ENCODE results near the gene NAT10. TPM values are rescaled to one million over a fixed set of nuclear protein-coding genes. Genes with fewer than 3 reads are reported as not detected.
A peak's percentile ranks its signal among the peaks of the same experiment; 100 is the strongest.
"Not testable (repeated sequence)": the region's sequence is repeated elsewhere in the genome, so short reads cannot be mapped to it uniquely, and the experiment has no call there.

NAT10 gene
- total and polyA plus RNA-seq, 4 donors: 8.9 to 42.4 (median 29.4) TPM

- intact Hi-C loops (cut with DNase I): no loop called here
- ATAC-seq (ENCODE audit: low FRiP score) (no peak), DNase-seq (no peak)
- H3K36me3 ChIP-seq (ENCODE audit: control insufficient read depth in 1 of 2, insufficient read depth in 2 of 2, low read length in 1 of 2): peaks cover 9 to 12% of the 10 kb centered on the region in 2 donors
- H3K27me3 ChIP-seq (ENCODE audit: control insufficient read depth in 1 of 2, insufficient read depth in 2 of 2, low read length in 1 of 2): no peaks in the 10 kb centered on the region
- WGBS, 2 donors: 88 to 93% methylated on average over 1 of the region's 1 CpG
- H3K4me3 ChIP-seq (ENCODE audit: low read length in 2 of 2): no peak overlapping the region
- H3K4me1 ChIP-seq (ENCODE audit: control insufficient read depth in 1 of 2, insufficient read depth in 2 of 2, low read length in 2 of 2): no peaks in the 10 kb centered on the region
- no peak overlapping the region for H3K27ac ChIP-seq (ENCODE audit: low read depth in 1 of 2, low read length in 2 of 2)
- no peaks in the 10 kb centered on the region for H3K9me3 ChIP-seq (ENCODE audit: control insufficient read depth, low read length)
These were observed 13.6 kb upstream of the NAT10 start for GRCh38 chr11:34091825-34092224.

- H3K27me3 ChIP-seq (ENCODE audit: control insufficient read depth in 1 of 2, insufficient read depth in 2 of 2, low read length in 1 of 2); H3K4me1 ChIP-seq (ENCODE audit: control insufficient read depth in 1 of 2, insufficient read depth in 2 of 2, low read length in 2 of 2); DNase-seq; intact Hi-C loops (cut with DNase I); H3K27ac ChIP-seq (ENCODE audit: low read depth in 1 of 2, low read length in 2 of 2); H3K9me3 ChIP-seq (ENCODE audit: control insufficient read depth, low read length); ATAC-seq (ENCODE audit: low FRiP score); H3K4me3 ChIP-seq (ENCODE audit: low read length in 2 of 2): not testable (repeated sequence)
- WGBS, 2 donors: 97 to 99% methylated on average over 2 of the region's 2 CpGs
- peaks cover 9 to 12% of the 10 kb centered on the region in 2 donors for H3K36me3 ChIP-seq (ENCODE audit: control insufficient read depth in 1 of 2, insufficient read depth in 2 of 2, low read length in 1 of 2)
These were observed 10.5 kb upstream of the NAT10 start for GRCh38 chr11:34094900-34095299.

- Histone ChIP-seq H3K27ac (ENCODE audit: low read depth in 1 of 2, low read length in 2 of 2) (no peak overlapping the region), H3K36me3 (ENCODE audit: control insufficient read depth in 1 of 2, insufficient read depth in 2 of 2, low read length in 1 of 2) (peaks cover 3 to 4% of the 10 kb centered on the region in 2 donors), H3K4me1 (ENCODE audit: control insufficient read depth in 1 of 2, insufficient read depth in 2 of 2, low read length in 2 of 2) (no peaks in the 10 kb centered on the region), H3K4me3 (ENCODE audit: low read length in 2 of 2) (no peak overlapping the region), H3K9me3 (ENCODE audit: control insufficient read depth, low read length) (no peaks in the 10 kb centered on the region), H3K27me3 (ENCODE audit: control insufficient read depth in 1 of 2, insufficient read depth in 2 of 2, low read length in 1 of 2) (no peaks in the 10 kb centered on the region)
- intact Hi-C loops (cut with DNase I): no loop called here
- DNase-seq (no peak), ATAC-seq (ENCODE audit: low FRiP score) (no peak)
- WGBS, 2 donors: 92 to 94% methylated on average over 2 of the region's 2 CpGs
These were observed 6.6 kb upstream of the NAT10 start for GRCh38 chr11:34098813-34099212.

- DNase-seq (no peak), ATAC-seq (ENCODE audit: low FRiP score) (no peak)
- Histone ChIP-seq H3K36me3 (ENCODE audit: control insufficient read depth in 1 of 2, insufficient read depth in 2 of 2, low read length in 1 of 2) (peaks cover 0 to 1% of the 10 kb centered on the region in 2 donors), H3K9me3 (ENCODE audit: control insufficient read depth, low read length) (no peaks in the 10 kb centered on the region), H3K27me3 (ENCODE audit: control insufficient read depth in 1 of 2, insufficient read depth in 2 of 2, low read length in 1 of 2) (no peaks in the 10 kb centered on the region), H3K27ac (ENCODE audit: low read depth in 1 of 2, low read length in 2 of 2) (peak overlapping the region; percentile 59 to 62), H3K4me1 (ENCODE audit: control insufficient read depth in 1 of 2, insufficient read depth in 2 of 2, low read length in 2 of 2) (no peaks in the 10 kb centered on the region), H3K4me3 (ENCODE audit: low read length in 2 of 2) (peak overlapping the region; percentile 21 to 27)
- intact Hi-C loops (cut with DNase I): loop anchor here (2.0 to 10.0 kb wide), 4 partner anchors 54 to 254 kb away; partner anchors contain the start of genes ABTB2 (in 1 of the 2) and CAPRIN1 (in 1 of the 2)
- WGBS, 2 donors: 6 to 8% methylated on average over 6 of the region's 6 CpGs
These were observed 750 bp upstream of the NAT10 start for GRCh38 chr11:34104680-34105078.

GRCh38 chr11:34105957-34106504 is 602 bp downstream of the NAT10 start:
- WGBS, 2 donors: 0 to 1% methylated on average over 17 of the region's 17 CpGs
- peaks cover 3 to 4% of the 10 kb centered on the region in 2 donors for H3K36me3 ChIP-seq (ENCODE audit: control insufficient read depth in 1 of 2, insufficient read depth in 2 of 2, low read length in 1 of 2)
- H3K27ac ChIP-seq (ENCODE audit: low read depth in 1 of 2, low read length in 2 of 2): peak overlapping the region in 1 of 2 donors; percentile 20
- ATAC-seq (ENCODE audit: low FRiP score) (no peak), DNase-seq (no peak)
- H3K27me3 ChIP-seq (ENCODE audit: control insufficient read depth in 1 of 2, insufficient read depth in 2 of 2, low read length in 1 of 2): no peaks in the 10 kb centered on the region
- H3K4me3 ChIP-seq (ENCODE audit: low read length in 2 of 2): peak overlapping the region; percentile 1 to 52
- no peaks in the 10 kb centered on the region for H3K4me1 ChIP-seq (ENCODE audit: control insufficient read depth in 1 of 2, insufficient read depth in 2 of 2, low read length in 2 of 2)
- H3K9me3 ChIP-seq (ENCODE audit: control insufficient read depth, low read length): no peaks in the 10 kb centered on the region
- intact Hi-C loops (cut with DNase I): loop anchor here (2.0 to 10.0 kb wide), 4 partner anchors 55 to 253 kb away; partner anchors contain the start of genes CAPRIN1 (in 2 of the 2) and ABTB2 (in 1 of the 2)

- Histone ChIP-seq H3K27ac (ENCODE audit: low read depth in 1 of 2, low read length in 2 of 2) (no peak overlapping the region), H3K4me1 (ENCODE audit: control insufficient read depth in 1 of 2, insufficient read depth in 2 of 2, low read length in 2 of 2) (no peaks in the 10 kb centered on the region), H3K4me3 (ENCODE audit: low read length in 2 of 2) (no peak overlapping the region), H3K27me3 (ENCODE audit: control insufficient read depth in 1 of 2, insufficient read depth in 2 of 2, low read length in 1 of 2) (no peaks in the 10 kb centered on the region), H3K9me3 (ENCODE audit: control insufficient read depth, low read length) (no peaks in the 10 kb centered on the region), H3K36me3 (ENCODE audit: control insufficient read depth in 1 of 2, insufficient read depth in 2 of 2, low read length in 1 of 2) (peaks cover 15 to 19% of the 10 kb centered on the region in 2 donors)
- WGBS, 2 donors: 94% methylated on average over 6 of the region's 6 CpGs
- intact Hi-C loops (cut with DNase I): no loop called here
- DNase-seq (no peak), ATAC-seq (ENCODE audit: low FRiP score) (no peak)
These were observed 6.4 kb downstream of the NAT10 start for GRCh38 chr11:34111722-34112270.

- WGBS, 2 donors: 70 to 73% methylated on average over 2 of the region's 2 CpGs
- H3K9me3 ChIP-seq (ENCODE audit: control insufficient read depth, low read length): no peaks in the 10 kb centered on the region
- intact Hi-C loops (cut with DNase I): no loop called here
These were observed 8.6 kb downstream of the NAT10 start for GRCh38 chr11:34114014-34114413.

GRCh38 chr11:34114471-34114870 is 9.0 kb downstream of the NAT10 start:
- intact Hi-C loops (cut with DNase I): no loop called here
- Histone ChIP-seq H3K27ac (ENCODE audit: low read depth in 1 of 2, low read length in 2 of 2) (no peak overlapping the region), H3K4me1 (ENCODE audit: control insufficient read depth in 1 of 2, insufficient read depth in 2 of 2, low read length in 2 of 2) (no peaks in the 10 kb centered on the region), H3K36me3 (ENCODE audit: control insufficient read depth in 1 of 2, insufficient read depth in 2 of 2, low read length in 1 of 2) (peaks cover 15 to 31% of the 10 kb centered on the region in 2 donors), H3K27me3 (ENCODE audit: control insufficient read depth in 1 of 2, insufficient read depth in 2 of 2, low read length in 1 of 2) (no peaks in the 10 kb centered on the region), H3K9me3 (ENCODE audit: control insufficient read depth, low read length) (no peaks in the 10 kb centered on the region), H3K4me3 (ENCODE audit: low read length in 2 of 2) (no peak overlapping the region)
- 83% methylated on average over 5 of the region's 5 CpGs for WGBS, 2 donors
- DNase-seq (no peak), ATAC-seq (ENCODE audit: low FRiP score) (no peak)

More at GRCh38 chr11:34114014-34114413, 8.6 kb downstream of the NAT10 start:
- DNase-seq (no peak), ATAC-seq (ENCODE audit: low FRiP score) (no peak)
- Histone ChIP-seq H3K4me3 (ENCODE audit: low read length in 2 of 2) (no peak overlapping the region), H3K4me1 (ENCODE audit: control insufficient read depth in 1 of 2, insufficient read depth in 2 of 2, low read length in 2 of 2) (no peaks in the 10 kb centered on the region), H3K27ac (ENCODE audit: low read depth in 1 of 2, low read length in 2 of 2) (no peak overlapping the region), H3K36me3 (ENCODE audit: control insufficient read depth in 1 of 2, insufficient read depth in 2 of 2, low read length in 1 of 2) (peaks cover 15 to 29% of the 10 kb centered on the region in 2 donors), H3K27me3 (ENCODE audit: control insufficient read depth in 1 of 2, insufficient read depth in 2 of 2, low read length in 1 of 2) (no peaks in the 10 kb centered on the region)

GRCh38 chr11:34120651-34121050 is 15.2 kb downstream of the NAT10 start:
- ATAC-seq (ENCODE audit: low FRiP score): no peak
- 96 to 100% methylated on average over 4 of the region's 4 CpGs for WGBS, 2 donors
- intact Hi-C loops (cut with DNase I): no loop called here

More at GRCh38 chr11:34120651-34121050, 15.2 kb downstream of the NAT10 start:
- Histone ChIP-seq H3K4me1 (ENCODE audit: control insufficient read depth in 1 of 2, insufficient read depth in 2 of 2, low read length in 2 of 2) (no peaks in the 10 kb centered on the region), H3K9me3 (ENCODE audit: control insufficient read depth, low read length) (no peaks in the 10 kb centered on the region), H3K36me3 (ENCODE audit: control insufficient read depth in 1 of 2, insufficient read depth in 2 of 2, low read length in 1 of 2) (peaks cover 16 to 24% of the 10 kb centered on the region in 2 donors), H3K27me3 (ENCODE audit: control insufficient read depth in 1 of 2, insufficient read depth in 2 of 2, low read length in 1 of 2) (no peaks in the 10 kb centered on the region), H3K27ac (ENCODE audit: low read depth in 1 of 2, low read length in 2 of 2) (no peak overlapping the region), H3K4me3 (ENCODE audit: low read length in 2 of 2) (no peak overlapping the region)
- no peak for DNase-seq
